Stimulated activated CD4-positive, alpha-beta T cell treated with anti-CD3 and anti-CD28 coated beads, Interleukin-15, amount 100 ng/mL, for 24 hours (primary cell): ENCODE measurements around the gene SLC23A3.
"Not testable (repeated sequence)": the region's sequence is repeated elsewhere in the genome, so short reads cannot be mapped to it uniquely, and the experiment has no call there.

Source experiments
- DNase-seq: peaks from one replicate; pipeline ENCODE4 v3.0.0-alpha.2; 2020

The SLC23A3 gene

GRCh38 chr2:219204425-219205164, 34.8 kb upstream of the SLC23A3 start:
- DNase-seq = no peak

- not testable (repeated sequence) for DNase-seq
Measured at GRCh38 chr2:219201331-219201730, 31.5 kb upstream of the SLC23A3 start.

DNA sequence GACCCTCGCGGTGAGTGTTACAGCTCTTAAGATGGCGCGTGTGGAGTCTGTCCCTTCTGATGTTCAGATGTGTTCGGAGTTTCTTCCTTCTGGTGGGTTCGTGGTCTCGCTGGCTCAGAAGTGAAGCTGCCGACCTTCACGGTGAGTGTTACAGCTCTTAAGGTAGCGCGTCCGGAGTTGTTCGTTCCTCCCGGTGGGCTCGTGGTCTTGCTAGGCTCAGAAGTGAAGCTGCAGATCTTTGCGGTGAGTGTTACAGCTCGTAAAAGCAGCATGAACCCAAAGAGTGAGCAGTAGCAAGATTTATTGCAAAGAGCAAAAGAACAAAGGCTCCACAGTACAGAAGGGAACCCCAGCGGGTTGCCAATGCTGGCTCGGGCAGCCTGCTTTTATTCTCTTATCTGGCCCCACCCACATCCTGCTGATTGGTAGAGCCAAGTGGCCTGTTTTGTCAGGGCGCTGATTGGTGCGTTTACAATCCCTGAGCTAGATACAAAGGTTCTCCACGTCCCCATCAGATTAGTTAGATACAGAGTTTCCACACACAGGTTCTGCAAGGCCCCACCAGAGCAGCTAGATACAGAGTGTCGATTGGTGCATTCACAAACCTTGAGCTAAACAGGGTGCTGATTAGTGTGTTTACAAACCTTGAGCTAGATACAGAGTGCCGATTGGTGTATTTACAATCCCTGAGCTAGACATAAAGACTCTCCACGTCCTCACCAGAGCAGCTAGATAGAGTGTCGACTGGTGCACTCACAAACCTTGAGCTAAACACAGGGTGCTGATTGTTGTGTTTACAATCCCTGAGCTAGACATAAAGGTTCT, 30.9 kb upstream of the SLC23A3 start:
- DNase-seq = not testable (repeated sequence)

DNA sequence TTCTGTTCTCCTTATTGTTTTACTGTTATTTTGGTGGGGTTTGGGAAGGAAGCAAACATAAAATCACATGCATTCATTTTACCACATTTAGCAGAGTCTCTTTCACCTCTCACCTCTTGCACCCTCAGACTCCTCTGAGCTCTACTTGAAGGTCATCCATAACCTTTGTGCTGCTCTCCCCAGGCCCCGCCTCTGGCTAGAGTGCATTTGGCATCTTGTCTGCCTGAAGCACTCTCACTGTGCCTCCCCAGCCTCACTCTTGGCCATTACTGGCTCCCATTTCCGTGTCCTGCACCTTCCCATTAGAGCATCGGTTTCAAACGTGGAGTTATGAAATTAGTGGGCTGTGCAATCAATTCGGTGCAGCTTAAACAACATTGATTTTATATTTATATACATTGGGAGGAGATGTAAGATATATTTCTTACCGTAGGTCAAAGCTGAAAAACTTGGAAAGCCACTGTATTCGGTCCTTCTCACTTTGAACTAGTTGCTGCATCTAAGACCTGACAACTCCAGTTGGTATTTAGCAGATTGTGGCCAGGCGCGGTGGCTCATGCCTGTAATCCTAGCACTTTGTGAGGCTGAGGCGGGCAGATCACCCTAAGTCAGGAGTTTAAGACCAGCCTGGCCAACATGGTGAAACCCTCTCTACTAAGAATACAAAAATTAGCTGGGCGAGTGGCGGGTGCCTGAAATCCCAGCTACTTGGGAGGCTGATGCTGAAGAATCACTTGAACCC, 29.8 kb upstream of the SLC23A3 start:
- no peak for DNase-seq

DNA sequence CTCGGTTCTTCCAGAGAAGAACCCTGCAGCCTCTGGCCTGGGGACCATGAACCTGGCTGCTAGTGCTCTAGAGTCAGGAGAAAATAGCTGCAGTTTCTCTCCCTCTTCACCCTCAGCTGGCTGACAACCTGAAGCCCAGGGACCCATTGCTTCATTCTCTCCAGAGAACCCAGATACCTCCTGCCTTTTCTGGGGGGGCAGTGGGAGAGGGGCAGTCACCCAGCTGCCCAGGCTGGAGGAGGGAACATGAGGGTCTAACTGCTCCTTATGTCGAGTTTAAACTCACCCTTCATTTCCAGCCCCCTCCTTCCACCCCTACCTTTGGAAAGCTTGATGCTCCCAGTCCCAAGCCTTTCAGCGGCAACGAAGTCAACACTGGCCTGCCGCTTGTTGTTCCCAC, 29.1 kb upstream of the SLC23A3 start:
- DNase-seq = no peak

DNA sequence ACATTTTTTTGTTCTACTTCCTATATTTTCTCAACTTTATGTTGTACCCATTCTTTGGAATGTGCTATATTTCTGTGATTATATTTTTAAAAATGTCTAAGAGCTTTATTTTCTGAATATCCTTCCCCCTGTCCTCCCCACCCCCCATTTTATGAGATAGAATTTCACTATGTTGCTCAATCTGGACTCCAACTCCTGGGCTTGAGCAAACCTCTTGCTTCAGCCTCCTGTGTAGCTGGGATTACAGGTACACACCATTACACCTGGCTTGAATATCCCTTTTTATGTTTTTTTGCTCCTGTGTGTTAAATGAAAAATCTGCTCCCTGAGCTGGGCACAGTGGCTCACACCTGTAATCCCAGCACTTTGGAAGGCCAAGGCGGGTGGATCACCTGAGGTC, 27.6 kb upstream of the SLC23A3 start:
- no peak for DNase-seq

DNA sequence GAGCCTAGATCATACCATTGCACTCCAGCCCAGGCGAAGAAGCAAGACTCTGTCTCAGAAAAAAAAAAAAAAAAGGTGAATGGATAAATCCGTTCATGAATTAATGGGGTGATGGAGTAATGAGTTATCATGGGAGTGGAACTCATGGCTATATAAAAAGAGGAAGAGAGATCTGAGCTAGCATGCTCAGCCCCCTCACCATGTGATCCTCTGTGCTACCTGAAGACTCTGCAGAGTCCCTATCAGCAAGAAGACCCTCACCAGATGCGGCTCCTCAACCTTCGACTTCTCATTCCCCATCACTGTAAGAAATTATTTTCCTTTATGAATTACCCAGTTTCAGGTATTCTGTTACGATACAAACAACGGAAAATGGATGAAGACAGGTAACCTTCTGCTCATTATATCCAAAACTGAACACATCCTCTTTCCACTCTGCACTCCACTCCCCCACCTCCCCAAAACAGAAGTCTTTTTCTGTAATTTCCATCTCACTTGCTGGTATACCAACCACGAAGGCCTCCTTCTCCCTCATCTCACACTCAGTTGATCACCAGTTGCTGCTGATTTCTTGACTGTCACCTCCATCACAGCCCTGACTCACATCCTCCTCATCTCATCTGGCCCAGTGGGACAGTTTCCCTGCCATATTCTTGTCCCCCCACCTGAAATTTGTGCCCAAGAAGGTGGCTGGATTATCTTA, 17.1 kb upstream of the SLC23A3 start:
- DNase-seq = peak; percentile 35

DNA sequence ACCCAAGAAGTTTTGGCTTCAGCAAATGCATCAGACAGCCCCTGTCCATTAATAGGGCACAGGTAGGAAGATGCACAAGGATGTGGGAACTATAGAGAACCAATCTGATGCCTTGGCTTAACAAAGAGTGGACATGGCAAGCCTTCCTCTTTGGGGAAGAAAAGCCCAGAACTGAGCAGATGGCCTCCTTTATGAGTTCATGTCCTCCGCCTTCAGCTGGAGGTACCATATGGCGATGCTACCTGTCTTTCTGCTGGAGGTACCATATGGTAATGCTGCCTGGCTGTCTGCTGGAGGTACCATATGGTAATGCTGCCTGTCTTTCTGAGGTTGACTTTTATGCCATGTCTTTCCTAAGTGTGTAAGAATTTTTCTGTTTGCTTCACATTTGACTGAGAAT, 14.3 kb upstream of the SLC23A3 start:
- DNase-seq = no peak

DNA sequence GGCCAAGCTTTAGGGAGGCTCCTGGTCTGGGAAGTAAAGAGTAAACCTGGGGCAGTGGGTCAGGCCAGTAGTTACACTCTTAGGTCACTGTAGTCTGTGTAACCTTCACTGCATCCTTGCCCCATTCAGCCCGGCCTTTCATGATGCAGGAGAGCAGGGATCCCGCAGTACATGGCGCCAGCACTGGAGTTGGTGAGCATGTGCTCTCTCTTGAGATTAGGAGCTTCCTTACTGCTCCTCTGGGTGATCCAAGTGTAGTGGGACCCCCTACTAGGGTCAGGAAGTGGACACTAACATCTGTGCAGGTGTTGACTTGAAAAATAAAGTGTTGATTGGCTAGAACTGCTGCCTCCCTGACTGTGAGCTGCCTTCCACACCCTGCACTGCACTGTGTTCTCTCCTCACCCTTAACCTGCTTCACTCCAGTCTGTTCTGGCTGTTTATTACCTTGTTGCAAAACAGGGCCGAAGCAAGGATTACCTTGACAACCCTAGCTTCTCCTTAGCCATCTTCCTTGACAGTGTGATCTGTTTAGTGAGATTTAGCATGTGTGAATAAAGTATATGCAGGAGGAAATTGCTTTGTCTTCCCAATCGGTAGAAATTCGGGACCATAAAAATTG, 13.4 kb upstream of the SLC23A3 start:
- DNase-seq = no peak

DNA sequence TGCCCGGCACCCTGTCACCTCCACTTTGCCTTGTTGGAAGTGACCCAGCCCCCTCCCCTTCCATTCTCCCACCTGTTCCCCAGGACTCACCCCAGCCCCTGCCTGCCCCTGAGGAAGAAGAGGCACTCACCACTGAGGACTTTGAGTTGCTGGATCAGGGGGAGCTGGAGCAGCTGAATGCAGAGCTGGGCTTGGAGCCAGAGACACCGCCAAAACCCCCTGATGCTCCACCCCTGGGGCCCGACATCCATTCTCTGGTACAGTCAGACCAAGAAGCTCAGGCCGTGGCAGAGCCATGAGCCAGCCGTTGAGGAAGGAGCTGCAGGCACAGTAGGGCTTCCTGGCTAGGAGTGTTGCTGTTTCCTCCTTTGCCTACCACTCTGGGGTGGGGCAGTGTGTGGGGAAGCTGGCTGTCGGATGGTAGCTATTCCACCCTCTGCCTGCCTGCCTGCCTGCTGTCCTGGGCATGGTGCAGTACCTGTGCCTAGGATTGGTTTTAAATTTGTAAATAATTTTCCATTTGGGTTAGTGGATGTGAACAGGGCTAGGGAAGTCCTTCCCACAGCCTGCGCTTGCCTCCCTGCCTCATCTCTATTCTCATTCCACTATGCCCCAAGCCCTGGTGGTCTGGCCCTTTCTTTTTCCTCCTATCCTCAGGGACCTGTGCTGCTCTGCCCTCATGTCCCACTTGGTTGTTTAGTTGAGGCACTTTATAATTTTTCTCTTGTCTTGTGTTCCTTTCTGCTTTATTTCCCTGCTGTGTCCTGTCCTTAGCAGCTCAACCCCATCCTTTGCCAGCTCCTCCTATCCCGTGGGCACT, 12.7 kb upstream of the SLC23A3 start:
- no peak for DNase-seq

DNA sequence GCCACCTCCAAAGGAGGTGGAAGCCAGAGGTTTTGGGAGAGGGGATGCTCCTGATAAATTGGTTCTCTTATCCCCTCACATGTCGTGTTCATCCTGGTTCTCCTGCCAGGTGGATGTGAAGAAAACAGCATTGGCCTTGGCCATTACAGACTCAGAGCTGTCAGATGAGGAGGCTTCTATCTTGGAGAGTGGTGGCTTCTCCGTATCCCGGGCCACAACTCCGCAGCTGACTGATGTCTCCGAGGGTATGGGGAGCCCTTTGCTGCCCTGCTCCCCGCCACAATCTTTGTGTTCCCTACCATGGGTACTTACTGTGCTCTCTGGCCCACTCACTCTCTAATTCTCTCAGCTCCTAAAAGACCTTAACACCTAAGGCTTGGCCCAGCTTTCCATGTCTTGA, 11.7 kb upstream of the SLC23A3 start:
- no peak for DNase-seq

GRCh38 chr2:219180961-219181360, 11.1 kb upstream of the SLC23A3 start:
- no peak for DNase-seq

DNA sequence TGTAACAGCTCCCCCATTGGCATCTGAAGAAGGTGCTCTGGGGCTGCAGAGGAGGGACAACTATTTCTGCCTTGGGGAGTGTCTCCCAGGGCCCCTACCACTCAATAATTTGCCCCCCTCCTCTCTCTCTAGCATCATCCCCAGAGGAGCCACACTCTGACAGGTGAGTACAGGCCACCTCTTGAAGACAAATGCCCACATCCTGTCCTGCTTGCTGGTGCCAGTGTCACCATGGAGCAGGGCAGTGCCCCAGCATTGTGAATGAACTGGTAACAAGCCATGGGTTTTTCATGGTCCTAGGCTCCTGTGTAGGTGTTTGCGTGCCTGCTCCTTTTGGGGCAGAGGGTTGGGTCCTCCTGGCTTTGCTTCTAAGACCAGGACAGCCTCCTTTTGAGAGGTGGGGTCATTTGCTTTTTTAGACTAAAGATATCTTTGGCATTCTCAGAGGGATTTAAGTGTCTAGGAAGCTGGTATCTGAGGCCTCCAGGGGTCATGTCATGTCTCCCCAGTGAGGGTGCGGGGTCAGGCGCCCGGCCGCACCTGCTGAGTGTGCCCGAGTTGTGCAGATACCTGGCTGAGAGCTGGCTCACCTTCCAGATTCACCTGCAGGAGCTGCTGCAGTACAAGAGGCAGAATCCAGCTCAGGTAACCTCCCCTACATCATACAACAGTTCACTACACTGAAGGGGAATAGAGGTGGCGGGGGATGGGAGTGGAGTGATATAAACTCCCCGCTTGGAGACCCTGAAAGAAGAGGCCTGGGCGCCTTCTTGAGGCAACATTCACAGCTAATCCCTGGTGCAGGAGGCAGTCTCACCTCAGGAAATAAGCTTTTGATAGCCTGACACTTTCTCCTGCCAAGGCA, 10.0 kb upstream of the SLC23A3 start:
- no peak for DNase-seq

- peak; percentile 59 for DNase-seq
Measured at GRCh38 chr2:219178377-219179175, 8.7 kb upstream of the SLC23A3 start.

GRCh38 chr2:219177552-219178376, 7.9 kb upstream of the SLC23A3 start, which contains the start of gene RETREG2:
TSS of gene RETREG2 (plus strand) at chr2:219178275. CDS start at chr2:219178353, 78 bp downstream.
- DNase-seq = peak; percentile 83

DNA sequence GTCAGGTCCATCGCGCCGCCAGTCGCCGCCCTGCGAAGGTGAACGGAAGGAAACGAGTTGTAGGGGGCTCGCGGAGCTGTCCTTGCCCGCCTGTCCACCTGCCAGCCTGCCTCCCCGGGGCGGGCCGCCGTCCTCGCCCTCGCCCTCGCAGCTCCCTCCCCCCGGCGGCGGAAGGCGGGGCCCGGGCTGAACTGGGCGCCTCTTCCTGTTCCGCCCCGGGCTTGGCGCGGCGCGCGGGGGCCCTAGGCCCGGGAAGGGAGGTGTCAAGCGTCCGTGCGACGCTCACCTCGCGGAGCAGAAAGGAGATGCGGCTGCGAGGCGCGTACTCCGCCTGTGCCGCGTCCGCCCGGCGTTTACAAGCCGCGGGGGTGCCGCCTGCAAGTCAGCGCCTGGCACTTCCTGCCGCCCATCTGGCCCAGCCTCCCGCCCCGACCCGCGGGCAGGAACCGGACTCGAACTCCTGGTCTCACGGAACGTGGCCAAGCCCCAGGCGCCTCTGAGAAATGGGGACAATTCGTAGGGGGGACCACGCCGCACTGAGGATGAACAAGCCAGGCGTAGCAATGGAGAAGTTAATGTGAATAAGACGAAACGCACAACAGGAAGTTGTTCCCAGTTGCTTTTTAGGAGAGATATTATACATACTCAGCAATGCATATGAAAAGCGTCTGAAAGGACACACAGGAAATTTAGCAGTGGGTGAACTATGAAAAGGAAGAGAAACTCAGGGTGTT, 7.2 kb upstream of the SLC23A3 start, which contains the start of gene CNPPD1:
Gene CNPPD1, minus strand, starts transcription at position 108 of the 734 bp plus-strand sequence. Its CDS starts 97 bp downstream, at position 11.
- peak; percentile 92 for DNase-seq
